ENCODE results near the gene MDP1. TPM values are rescaled to one million over a fixed set of nuclear protein-coding genes. Genes with fewer than 3 reads are reported as not detected.
"Not testable (repeated sequence)": the region's sequence is repeated elsewhere in the genome, so short reads cannot be mapped to it uniquely, and the experiment has no call there.

MDP1 gene
- total RNA-seq, 2 donors from 2014 or later = 8.2 to 10.9 TPM

DNA sequence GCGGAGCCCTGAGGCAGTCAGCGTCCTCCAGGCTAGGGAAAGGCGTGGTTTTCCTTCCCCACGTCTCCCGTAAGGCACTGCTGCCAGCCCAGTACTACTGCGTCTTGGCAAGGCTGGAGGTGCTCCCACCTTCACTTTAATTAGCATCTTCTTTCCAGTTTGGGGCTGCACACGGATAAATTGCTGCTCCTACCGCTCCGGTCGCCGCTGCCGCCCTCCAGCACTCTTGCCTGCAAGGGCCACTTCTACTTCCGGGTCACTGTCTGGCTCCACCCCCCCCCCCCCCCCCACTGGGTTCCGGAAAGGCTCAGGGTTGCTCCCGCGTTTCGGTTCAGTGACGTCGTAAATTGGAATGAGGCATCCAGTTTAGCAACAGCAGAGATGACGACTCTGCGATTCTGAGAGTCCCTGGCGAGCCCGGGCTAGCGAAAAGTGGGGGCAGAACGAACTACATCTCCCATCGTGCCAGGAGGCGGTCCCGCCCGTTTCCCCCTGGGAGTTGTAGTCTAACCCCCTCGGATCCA is 16.3 kb upstream of the MDP1 start, which contains the start of gene NEDD8:
Gene NEDD8, minus strand, starts transcription at position 247 of the 524 bp plus-strand sequence. Its CDS starts 100 bp downstream, at position 147.
- no peaks in the 10 kb centered on the region for H3K27me3 ChIP-seq
- no peaks in the 10 kb centered on the region for H3K36me3 ChIP-seq
- H3K27ac ChIP-seq = peak within 1 kb of the TSS; percentile 95
- peak within 1 kb of the TSS; percentile 92 for H3K4me3 ChIP-seq
- no peaks in the 10 kb centered on the region for H3K9me3 ChIP-seq
- intact Hi-C loops (cut with DNase I) = no loop called here
- peak; percentile 94 for DNase-seq
- H3K9ac ChIP-seq (ENCODE audit: low read depth in 2 of 2, low read length in 2 of 2) = peak within 1 kb of the TSS; percentile 79 to 98
- TF ChIP-seq, protein P1, sequence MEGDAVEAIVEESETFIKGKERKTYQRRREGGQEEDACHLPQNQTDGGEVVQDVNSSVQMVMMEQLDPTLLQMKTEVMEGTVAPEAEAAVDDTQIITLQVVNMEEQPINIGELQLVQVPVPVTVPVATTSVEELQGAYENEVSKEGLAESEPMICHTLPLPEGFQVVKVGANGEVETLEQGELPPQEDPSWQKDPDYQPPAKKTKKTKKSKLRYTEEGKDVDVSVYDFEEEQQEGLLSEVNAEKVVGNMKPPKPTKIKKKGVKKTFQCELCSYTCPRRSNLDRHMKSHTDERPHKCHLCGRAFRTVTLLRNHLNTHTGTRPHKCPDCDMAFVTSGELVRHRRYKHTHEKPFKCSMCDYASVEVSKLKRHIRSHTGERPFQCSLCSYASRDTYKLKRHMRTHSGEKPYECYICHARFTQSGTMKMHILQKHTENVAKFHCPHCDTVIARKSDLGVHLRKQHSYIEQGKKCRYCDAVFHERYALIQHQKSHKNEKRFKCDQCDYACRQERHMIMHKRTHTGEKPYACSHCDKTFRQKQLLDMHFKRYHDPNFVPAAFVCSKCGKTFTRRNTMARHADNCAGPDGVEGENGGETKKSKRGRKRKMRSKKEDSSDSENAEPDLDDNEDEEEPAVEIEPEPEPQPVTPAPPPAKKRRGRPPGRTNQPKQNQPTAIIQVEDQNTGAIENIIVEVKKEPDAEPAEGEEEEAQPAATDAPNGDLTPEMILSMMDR (IDR thresholded peaks at IDR 0.05) = no peak
- H3K4me1 ChIP-seq = no peaks in the 10 kb centered on the region

DNA sequence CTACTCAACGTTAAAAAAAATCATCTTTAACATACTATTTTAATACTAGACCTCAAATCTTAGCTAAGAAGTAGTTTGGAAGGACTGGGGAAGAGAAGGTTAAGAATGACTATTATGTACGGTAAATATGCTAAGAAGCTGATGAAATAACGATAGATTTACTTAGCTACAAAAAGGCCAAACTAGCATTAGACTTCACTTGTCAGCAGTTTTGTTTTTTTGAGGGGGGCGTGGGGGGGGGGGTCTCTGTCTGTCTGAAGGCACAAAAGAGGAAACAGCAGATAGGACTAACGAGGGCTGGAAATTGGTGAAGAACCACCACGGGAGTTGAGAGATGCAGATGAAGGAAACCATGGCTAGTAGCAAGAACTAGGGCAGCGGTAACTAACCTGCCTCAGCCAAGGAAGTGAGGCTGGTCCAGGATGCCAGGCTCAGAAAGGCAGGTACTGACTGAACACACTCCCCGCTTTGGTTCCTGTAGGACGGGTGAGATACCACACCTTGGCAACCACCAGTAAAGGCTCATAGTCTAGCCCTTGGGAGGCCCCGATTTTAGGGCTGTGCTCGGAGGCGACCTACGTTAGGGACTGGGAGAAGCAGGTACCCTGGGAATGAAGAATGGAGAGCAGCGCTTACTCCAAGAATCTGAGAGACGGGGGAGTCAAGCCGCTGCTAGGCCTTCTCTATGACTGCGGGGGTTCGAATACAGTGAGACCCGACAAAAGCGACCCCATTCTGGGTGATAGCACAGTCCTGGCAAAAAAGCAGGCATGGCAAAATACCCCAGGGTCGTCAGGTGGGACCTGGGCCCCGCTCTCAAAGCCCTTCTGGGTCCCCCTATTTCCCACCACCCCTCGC is 15.6 kb upstream of the MDP1 start:
- DNase-seq = no peak
- intact Hi-C loops (cut with DNase I) = no loop called here
- TF ChIP-seq, protein P1 (IDR thresholded peaks at IDR 0.05) = no peak

DNA sequence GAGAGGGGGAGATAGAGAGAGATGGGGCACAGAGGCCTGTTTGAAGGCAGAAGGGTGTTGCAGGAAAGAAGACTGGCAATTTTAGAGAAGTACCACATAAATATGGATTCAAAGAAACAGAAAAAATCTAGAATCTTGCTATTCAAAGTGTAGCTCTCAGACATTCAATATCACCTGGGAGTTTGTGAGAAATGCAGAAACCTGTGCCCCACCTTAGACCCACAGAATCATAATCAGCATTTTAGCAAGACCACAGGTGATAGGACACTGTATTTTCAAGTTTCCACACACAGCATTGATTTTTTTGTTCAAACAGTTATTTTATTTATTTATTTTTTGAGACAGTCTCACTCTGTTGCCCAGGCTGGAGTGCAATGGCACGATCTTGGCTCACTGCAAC is 13.0 kb upstream of the MDP1 start:
- Histone ChIP-seq H3K27me3 (no peaks in the 10 kb centered on the region), H3K9ac (ENCODE audit: low read depth in 2 of 2, low read length in 2 of 2) (no peak overlapping the region)
- TF ChIP-seq, protein P1 (IDR thresholded peaks at IDR 0.05) = no peak

More for the DNA sequence above, 15.6 kb upstream of the MDP1 start:
- H3K36me3 ChIP-seq = no peaks in the 10 kb centered on the region
- H3K27ac ChIP-seq = peak overlapping the region; percentile 95
- peak overlapping the region; percentile 79 to 98 for H3K9ac ChIP-seq (ENCODE audit: low read depth in 2 of 2, low read length in 2 of 2)
- H3K9me3 ChIP-seq = no peaks in the 10 kb centered on the region
- H3K27me3 ChIP-seq = no peaks in the 10 kb centered on the region
- no peaks in the 10 kb centered on the region for H3K4me1 ChIP-seq
- peak overlapping the region; percentile 92 for H3K4me3 ChIP-seq

DNA sequence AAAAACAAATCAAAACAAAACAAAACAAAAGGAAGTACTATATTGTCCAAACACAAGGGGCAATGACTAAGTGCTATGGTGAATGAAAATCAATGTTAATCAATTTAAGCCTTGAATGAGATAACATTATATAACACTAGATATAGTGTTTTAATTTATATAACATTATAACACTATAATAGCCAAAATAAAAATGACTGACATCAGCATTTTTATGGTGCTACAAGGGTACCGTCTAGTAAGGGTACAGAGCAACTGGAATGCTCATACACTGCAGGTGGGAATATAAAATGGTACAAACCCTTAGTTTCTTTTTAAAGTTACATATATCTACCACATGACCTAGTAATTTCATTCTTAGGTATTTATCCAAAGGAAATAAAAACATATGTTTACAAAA is 10.6 kb upstream of the MDP1 start:
- Histone ChIP-seq H3K4me1 (no peaks in the 10 kb centered on the region), H3K9me3 (no peaks in the 10 kb centered on the region)

More for the DNA sequence above, 13.0 kb upstream of the MDP1 start:
- DNase-seq = no peak
- Histone ChIP-seq H3K4me1 (no peaks in the 10 kb centered on the region), H3K27ac (no peak overlapping the region), H3K4me3 (no peak overlapping the region), H3K36me3 (no peaks in the 10 kb centered on the region), H3K9me3 (no peaks in the 10 kb centered on the region)
- intact Hi-C loops (cut with DNase I) = no loop called here

DNA sequence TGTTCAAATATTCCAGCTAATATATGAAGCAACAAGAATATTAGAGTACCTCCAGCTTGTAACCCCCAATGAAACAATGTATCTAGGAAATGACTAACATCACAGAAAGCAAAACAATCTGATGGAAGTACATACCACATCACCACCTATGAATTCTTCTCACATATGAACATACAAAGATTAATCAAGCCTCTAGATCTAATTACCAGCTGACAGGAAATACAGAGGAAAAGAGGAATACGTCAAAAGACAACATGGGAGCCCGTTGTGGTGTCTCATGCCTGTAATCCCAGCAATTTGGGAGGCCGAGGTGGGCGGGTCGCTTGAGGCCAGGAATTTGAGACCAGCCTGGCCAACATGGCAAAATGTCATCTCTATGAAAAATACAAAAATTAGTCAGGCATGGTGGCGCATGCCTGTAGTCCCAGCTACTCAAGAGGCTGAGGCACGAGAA is 8.8 kb upstream of the MDP1 start:
- no peaks in the 10 kb centered on the region for H3K9me3 ChIP-seq
- TF ChIP-seq, protein P1 (IDR thresholded peaks at IDR 0.05) = no peak
- DNase-seq = no peak
- H3K27ac ChIP-seq = no peak overlapping the region
- H3K36me3 ChIP-seq = no peaks in the 10 kb centered on the region
- no peaks in the 10 kb centered on the region for H3K4me1 ChIP-seq
- no peaks in the 10 kb centered on the region for H3K27me3 ChIP-seq
- no peak overlapping the region for H3K9ac ChIP-seq (ENCODE audit: low read depth in 2 of 2, low read length in 2 of 2)
- intact Hi-C loops (cut with DNase I) = no loop called here
- H3K4me3 ChIP-seq = no peak overlapping the region

More for the DNA sequence above, 10.6 kb upstream of the MDP1 start:
- H3K36me3 ChIP-seq = no peaks in the 10 kb centered on the region
- intact Hi-C loops (cut with DNase I) = no loop called here
- H3K27ac ChIP-seq = no peak overlapping the region
- no peak overlapping the region for H3K4me3 ChIP-seq
- no peak for DNase-seq
- TF ChIP-seq, protein P1 (IDR thresholded peaks at IDR 0.05) = no peak
- H3K27me3 ChIP-seq = no peaks in the 10 kb centered on the region
- H3K9ac ChIP-seq (ENCODE audit: low read depth in 2 of 2, low read length in 2 of 2) = no peak overlapping the region

DNA sequence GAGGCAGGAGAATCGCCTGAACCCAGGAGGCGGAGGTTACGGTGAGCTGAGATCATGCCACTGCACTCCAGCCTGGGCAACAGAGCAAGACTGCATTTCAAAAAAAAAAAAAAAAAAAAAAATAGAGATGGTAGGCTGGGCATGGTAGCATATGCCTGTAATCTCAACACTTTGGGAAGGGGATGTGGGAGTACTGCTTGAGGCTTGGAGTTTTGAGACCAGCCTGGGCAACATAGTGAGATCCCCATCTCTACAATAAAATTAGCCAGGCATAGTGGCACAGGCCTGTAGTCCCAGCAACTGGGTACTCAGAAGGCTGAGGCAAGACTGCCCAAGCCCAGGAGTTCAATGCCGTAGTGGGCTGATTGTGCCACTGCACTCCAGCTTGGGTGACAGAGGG is 7.1 kb upstream of the MDP1 start:
- DNase-seq; H3K4me1 ChIP-seq; H3K36me3 ChIP-seq; H3K4me3 ChIP-seq; intact Hi-C loops (cut with DNase I); H3K27me3 ChIP-seq; H3K9ac ChIP-seq (ENCODE audit: low read depth in 2 of 2, low read length in 2 of 2); H3K27ac ChIP-seq; H3K9me3 ChIP-seq: not testable (repeated sequence)
